GM19240 (cell line): ENCODE data around the gene SYT4.
"Not testable (repeated sequence)": the region's sequence is repeated elsewhere in the genome, so short reads cannot be mapped to it uniquely, and the experiment has no call there.

Experiments
- DNase-seq: peaks from one replicate; pipeline ENCODE4 v3.0.0; 2011; ENCODE audit warnings: low spot score; ENCODE audit not compliant: insufficient read length

Gene SYT4

GRCh38 chr18:43277164-43277600 lies at the start of gene SYT4:
Gene SYT4 (minus strand): TSS chr18:43277490. CDS start chr18:43277281, 209 bp downstream.
- DNase-seq, result no peak

GRCh38 chr18:43322132-43322531 lies 44.8 kb upstream of the SYT4 start:
- DNase-seq, result no peak

GRCh38 chr18:43314941-43315340 lies 37.7 kb upstream of the SYT4 start:
- no peak for DNase-seq

GRCh38 chr18:43312891-43313290 lies 35.6 kb upstream of the SYT4 start:
- DNase-seq, result no peak

GRCh38 chr18:43310239-43310638 lies 32.9 kb upstream of the SYT4 start:
- no peak for DNase-seq

- DNase-seq, result no peak
Measured at GRCh38 chr18:43303376-43303775, 26.1 kb upstream of the SYT4 start.

GRCh38 chr18:43286187-43286586 lies 8.9 kb upstream of the SYT4 start:
- DNase-seq, result not testable (repeated sequence)

GRCh38 chr18:43283299-43283698 lies 6.0 kb upstream of the SYT4 start:
- no peak for DNase-seq

- DNase-seq, result no peak
Measured at GRCh38 chr18:43279015-43279744, 1.9 kb upstream of the SYT4 start.

GRCh38 chr18:43278355-43278754 lies 1.1 kb upstream of the SYT4 start:
- no peak for DNase-seq

GRCh38 chr18:43276491-43276890 lies 799 bp downstream of the SYT4 start:
- DNase-seq, result no peak

GRCh38 chr18:43275546-43275945 lies 1.7 kb downstream of the SYT4 start:
- no peak for DNase-seq

GRCh38 chr18:43274526-43274925 lies 2.8 kb downstream of the SYT4 start:
- DNase-seq, result no peak

- DNase-seq, result no peak
Measured at GRCh38 chr18:43271593-43272432, 5.5 kb downstream of the SYT4 start.

- no peak for DNase-seq
Measured at GRCh38 chr18:43267818-43268217, 9.5 kb downstream of the SYT4 start.

- no peak for DNase-seq
Measured at GRCh38 chr18:43265465-43265864, 11.8 kb downstream of the SYT4 start.

- no peak for DNase-seq
Measured at GRCh38 chr18:43248610-43249249, 28.6 kb downstream of the SYT4 start.

- no peak for DNase-seq
Measured at GRCh38 chr18:43247944-43248343, 29.3 kb downstream of the SYT4 start.

GRCh38 chr18:43238429-43238828 lies 38.9 kb downstream of the SYT4 start:
- DNase-seq, result no peak

- DNase-seq, result no peak
Measured at GRCh38 chr18:43236921-43237320, 40.4 kb downstream of the SYT4 start.

- DNase-seq, result no peak
Measured at GRCh38 chr18:43234889-43235288, 42.4 kb downstream of the SYT4 start.

GRCh38 chr18:43222501-43222900 lies 54.8 kb downstream of the SYT4 start:
- DNase-seq, result no peak
